Stimulated activated CD4-positive, alpha-beta T cell treated with anti-CD3 and anti-CD28 coated beads, Interleukin-15, amount 100 ng/mL, for 48 hours (primary cell): Measurements from ENCODE around the gene POU5F1.
A peak's percentile ranks its signal among the peaks of the same experiment; 100 is the strongest.
"Not testable (repeated sequence)": the region's sequence is repeated elsewhere in the genome, so short reads cannot be mapped to it uniquely, and the experiment has no call there.

ENCODE experiments used
- DNase-seq, 2 donors: peaks; one replicate each; pipeline ENCODE4 v3.0.0-alpha.2; 2020; ENCODE audit warnings: low read depth in 2 of 2

The POU5F1 gene

DNA sequence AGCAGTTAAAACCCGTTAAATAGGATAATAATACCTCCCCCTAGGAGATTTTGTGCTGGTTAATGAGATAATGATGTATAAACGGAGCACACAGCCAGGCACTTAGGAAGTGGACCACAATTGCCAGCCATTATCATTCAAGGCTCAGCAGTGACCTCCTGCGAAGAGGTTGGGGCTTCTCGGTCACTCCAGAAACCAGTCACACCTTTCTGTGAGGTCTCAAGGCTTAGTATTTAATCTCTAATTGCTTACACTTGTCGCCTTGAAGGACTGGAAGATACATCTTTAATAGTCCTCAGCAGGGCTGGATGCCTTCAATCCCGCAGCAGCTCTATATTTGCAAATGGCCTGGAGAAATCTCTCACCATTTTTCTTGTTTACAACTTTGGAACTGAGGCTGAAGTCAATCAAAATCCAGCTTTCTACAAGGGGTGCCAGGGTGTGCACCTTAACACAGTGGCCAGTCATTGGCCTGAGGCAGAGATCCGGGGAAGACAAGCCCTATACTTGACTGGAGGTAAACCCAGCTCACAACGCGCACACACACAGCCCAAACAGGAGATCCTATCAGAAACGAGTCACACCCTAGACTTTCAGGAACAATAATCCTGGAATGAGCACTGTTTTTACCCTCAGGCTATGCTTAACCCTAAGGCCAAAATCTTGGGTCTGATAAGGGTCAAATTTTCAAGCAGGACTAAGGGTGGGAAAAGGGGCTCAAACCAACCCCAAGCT lies 1.2 kb downstream of the POU5F1 start:
- DNase-seq, result no peak

DNA sequence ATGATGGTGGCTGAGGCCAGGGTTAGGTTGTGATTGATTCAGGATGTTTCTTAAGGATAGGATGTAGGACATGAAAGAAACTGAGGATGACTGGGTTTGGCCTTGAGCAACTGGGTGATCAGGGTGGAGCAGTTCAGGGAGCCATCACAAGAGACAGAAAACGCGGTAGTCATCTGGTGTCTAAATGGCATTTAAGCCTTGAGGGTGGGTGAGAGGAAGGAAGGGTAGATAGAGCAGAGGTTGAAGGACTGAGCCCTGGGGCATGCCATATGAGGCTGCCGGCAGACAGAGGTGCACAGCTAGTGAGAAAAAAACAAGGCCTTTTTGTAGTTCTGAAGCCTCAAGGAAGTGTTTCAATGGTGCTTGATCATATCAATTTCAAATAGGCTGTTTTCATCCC lies 1.9 kb downstream of the POU5F1 start:
- no peak for DNase-seq

DNA sequence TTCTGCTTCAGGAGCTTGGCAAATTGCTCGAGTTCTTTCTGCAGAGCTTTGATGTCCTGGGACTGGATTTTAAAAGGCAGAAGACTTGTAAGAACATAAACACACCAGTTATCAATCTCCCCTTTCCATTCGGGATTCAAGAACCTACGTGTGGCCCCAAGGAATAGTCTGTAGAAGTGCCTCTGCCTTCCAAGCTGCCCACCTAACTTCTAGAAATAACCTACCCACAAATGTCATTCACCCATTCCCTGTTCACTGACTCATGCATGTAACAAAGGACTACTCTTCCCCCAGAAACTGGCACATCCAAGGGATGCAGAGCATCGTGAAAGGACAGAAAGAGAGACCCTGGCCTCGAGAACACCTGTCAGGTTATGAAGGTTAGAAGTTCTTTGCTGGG lies 4.5 kb downstream of the POU5F1 start:
- no peak for DNase-seq

DNA sequence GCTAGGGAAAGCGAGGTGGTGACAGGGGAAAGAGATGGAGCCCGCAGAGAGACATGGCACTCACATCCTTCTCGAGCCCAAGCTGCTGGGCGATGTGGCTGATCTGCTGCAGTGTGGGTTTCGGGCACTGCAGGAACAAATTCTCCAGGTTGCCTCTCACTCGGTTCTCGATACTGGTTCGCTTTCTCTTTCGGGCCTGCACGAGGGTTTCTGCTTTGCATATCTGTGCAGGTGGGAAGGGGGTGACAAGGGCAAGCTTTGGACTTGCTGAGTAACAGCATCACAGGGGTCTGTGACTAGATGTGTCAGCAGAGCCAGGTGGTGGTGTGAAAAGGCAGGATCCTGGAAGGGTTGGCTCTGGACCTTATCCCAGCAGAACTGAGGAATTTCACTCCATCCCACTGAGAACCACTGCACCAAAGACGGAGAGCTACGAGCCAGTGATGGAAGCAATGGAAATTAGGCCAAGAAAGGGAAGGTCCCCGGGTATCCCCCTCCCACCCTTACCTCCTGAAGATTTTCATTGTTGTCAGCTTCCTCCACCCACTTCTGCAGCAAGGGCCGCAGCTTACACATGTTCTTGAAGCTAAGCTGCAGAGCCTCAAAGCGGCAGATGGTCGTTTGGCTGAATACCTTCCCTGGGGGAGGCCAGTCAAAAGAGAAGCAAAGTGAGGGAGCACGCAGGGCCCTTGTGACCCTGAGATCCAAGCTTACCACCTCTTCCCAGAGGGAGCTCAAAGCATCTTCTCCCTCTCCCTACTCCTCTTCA lies 5.2 kb downstream of the POU5F1 start:
- not testable (repeated sequence) for DNase-seq

DNA sequence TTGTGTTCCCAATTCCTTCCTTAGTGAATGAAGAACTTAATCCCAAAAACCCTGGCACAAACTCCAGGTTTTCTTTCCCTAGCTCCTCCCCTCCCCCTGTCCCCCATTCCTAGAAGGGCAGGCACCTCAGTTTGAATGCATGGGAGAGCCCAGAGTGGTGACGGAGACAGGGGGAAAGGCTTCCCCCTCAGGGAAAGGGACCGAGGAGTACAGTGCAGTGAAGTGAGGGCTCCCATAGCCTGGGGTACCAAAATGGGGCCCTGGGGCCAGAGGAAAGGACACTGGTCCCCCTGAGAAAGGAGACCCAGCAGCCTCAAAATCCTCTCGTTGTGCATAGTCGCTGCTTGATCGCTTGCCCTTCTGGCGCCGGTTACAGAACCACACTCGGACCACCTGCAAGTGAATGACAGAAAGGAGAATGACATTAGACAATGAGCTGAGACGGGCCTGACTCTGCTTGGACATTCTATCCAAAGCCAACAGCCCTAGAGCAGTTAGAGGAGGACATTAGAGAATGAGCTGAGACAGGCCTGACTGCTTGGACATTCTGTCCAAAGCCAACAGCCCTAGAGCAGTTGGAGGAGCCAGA lies 5.9 kb downstream of the POU5F1 start:
- not testable (repeated sequence) for DNase-seq

DNA sequence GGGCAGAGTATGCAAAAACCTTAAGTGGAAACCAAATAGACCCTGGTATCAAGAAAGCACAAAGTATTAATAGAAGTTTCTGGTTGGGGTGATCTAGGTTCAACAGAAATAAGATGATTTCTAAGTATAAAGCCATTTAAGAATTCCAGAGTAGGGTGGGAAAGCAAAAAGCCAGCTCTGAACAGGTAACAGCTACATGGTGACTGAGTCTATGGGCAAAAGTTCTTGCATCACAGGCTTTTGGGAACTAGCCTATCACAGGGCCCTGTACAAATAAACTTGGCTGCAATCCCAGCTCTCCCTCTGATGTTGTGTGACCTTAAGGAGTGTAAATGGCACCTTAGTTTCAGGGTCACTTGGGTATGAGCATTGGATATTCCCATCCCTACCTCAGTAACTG lies 6.6 kb downstream of the POU5F1 start:
- no peak for DNase-seq

DNA sequence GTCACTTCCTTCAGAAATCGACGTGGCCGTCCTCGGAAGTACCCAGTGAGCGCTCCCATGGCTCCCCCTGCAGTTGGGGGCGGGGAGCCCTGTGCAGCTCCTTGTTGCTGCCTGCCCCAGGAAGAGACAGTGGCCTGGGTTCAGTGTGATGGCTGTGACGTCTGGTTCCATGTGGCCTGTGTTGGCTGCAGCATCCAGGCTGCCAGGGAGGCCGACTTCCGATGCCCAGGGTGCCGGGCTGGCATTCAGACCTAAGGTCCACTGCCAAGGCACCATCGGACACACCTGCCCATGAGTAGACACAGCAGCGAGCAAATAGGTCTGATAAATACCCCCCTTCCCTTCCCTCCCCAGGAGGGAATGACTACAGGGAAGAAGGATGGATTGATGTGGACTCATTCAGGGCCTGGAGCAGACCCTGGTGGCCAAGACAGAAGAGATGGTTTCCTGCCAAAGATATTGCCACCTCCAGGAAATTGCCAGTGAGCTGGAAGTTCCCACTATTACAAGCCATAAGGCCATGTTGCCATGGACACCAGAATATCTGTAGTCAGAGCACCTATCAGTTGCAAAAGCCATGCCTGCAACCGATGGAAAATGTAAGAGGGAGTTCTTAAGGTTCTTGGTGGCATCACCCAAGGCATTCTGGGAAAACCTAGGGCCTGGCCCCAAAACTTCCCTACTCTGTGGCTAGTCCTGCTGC lies 7.9 kb downstream of the POU5F1 start:
- DNase-seq, result no peak

DNA sequence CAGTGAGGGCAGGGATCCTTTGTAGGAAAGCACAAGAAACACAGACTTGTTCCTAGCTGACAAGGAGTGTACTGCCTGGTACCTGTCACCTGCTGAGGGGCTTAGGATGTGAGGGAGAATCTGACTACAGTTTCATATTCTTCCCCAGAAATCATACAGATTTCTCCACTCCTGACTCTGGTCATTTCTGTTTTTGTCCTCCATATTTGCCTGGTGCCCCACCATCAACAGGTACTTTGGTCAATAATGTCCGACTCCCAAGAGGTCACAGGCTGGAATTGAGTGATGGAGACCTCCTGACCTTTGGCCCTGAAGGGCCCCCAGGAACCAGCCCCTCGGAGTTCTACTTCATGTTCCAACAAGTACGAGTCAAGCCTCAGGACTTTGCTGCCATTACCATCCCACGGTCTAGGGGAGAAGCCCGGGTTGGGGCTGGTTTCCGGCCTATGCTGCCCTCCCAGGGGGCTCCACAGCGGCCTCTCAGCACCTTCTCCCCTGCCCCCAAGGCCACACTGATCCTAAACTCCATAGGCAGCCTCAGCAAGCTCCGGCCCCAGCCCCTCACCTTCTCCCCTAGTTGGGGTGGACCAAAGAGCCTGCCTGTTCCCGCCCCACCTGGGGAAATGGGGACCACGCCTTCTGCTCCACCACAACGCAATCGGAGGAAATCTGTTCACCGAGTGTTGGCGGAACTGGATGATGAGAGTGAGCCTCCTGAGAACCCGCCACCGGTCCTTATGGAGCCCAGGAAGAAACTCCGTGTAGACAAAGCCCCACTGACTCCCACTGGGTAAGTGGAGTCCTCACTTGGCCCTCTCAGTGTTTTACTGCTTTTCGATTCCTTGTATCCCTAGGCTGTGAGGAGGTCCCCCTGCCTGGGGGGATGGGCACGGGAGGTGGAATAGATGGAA lies 9.0 kb downstream of the POU5F1 start:
- no peak for DNase-seq

DNA sequence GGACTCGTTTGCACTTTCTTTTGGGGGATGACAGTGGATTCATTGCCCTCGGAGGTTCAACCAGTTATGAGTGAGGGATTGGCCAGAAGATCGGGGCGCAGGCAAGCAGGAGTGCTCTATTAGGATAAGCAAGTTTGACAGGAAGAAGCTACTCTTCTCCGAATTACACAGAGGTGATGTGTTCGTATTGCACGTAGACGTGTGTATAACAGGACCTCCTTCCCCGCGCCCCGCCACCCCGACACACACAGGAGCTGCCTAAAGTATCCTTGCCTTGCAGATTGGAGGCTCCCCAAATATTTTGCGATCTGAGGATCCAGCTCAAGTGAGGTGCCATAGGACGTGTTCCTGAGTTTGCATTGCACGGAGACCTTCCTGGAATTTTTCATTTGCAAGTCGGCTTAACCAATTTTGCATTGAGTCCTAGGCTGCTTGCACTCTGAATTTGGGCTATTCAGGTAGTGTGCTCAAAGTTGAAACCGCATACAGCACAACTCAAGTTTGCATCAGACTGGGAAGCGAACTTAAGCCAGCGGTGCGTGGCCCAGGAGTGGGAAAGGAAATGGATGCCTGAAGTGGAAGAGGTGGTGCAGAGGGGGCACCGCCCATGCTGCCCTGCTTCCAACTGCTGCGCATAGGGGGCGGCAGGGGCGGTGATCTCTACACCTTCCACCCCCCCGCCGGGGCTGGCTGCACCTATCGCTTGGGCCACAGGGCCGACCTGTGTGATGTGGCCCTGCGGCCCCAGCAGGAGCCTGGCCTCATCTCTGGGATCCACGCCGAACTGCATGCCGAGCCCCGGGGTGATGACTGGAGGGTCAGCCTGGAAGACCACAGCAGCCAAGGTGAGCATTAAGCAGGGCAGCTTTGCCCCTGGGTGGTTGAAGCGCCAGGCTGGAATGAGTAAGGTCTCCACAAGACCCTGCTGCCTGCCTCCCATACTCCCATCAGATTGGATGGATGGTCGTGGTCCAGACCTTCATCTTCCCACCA lies 11.3 kb downstream of the POU5F1 start:
- DNase-seq, result peak in 1 of 2 donors; percentile 19

DNA sequence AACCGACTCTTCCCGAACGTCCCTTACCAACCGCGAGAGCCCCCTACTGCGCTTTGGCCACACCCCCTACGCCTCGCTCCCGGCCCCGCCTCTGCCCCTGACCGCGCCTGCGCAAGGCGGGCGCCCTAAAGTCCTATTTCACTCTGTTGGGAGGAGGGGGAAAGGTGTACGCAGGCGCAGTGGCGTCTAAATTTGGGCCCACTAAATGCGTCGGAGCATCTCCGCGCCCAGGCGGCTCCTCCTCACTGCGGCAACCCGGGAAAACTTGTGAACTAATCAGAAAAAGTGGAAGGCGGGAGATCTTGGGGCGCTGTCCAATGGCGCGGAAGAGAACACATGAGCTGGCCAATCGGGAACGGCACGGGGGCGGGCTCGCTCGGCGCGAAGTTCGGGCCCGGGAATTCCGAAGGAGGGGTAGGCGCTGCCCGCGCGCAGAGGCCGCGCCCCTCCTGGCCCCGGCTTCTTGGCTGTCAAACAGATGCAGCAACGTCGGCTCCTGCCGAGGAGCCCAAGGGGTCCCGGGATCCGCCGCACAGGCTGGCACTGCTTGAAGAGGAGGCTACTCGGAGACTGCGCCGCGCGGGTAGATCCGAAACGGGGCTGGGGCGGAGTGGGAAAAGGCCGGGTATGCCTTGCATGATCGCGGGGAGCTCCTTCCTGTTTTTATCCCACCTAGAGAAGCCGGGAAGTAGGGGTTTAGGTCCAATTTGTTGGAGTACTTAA lies 12.2 kb downstream of the POU5F1 start, which contains the start of gene TCF19:
Gene TCF19, plus strand, starts transcription at position 450 of the 723 bp plus-strand sequence. CDS start 881 bp downstream, outside the sequence.
- peak; percentile 98 to 99 for DNase-seq

DNA sequence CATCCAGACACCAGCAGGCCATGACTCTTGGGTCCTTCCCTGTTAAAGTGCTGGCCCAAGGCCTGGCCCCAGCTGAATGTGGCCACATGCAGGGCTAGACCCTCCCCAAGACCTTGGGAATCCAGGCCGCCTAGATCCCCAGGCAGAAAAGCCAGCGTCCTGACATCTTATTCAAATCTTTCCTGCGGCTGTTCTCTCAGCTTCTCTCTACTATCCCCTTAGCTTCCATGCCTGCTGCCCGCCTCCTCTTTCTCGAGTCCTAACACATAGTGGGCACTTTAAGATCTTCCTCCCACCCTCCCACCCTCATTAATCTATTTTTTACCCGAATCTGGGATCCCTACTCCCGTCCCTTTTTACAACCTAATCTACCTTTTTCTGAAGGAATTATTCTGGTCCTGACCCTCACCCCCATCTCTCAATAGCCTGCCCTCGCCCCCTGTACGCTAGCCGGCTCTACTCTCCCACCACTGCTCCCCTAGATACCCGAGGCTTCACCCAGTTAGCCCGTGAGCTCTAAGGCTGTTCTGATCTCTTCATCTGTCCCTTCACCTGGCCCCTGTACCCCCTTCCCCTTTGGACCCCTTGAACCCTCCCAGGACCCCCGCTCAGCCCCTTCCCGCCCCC lies 12.9 kb downstream of the POU5F1 start, which contains the start of gene CCHCR1:
Gene CCHCR1, minus strand, starts transcription at position 290 of the 627 bp plus-strand sequence. Its CDS starts 202 bp downstream, at position 88.
- no peak for DNase-seq

DNA sequence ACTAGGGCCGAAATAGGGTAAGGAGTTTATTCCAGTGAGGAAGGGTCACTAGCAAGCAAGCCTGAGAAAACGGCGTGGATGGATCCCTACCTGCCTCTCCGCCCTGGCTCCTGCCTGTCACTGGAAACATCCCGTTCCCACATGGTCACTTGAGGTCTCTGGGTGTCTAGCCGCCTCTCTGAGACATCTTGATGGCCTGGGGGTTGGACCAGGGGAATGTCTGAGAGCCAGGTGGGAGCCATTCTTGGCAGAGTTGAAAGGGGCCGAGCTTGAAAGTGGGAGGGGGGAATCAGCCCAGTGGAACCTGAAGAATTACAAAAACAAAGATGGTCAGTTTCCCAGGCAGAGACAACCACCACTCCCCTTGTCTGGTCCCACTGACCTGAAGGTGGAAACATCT lies 13.8 kb downstream of the POU5F1 start:
- DNase-seq, result no peak

DNA sequence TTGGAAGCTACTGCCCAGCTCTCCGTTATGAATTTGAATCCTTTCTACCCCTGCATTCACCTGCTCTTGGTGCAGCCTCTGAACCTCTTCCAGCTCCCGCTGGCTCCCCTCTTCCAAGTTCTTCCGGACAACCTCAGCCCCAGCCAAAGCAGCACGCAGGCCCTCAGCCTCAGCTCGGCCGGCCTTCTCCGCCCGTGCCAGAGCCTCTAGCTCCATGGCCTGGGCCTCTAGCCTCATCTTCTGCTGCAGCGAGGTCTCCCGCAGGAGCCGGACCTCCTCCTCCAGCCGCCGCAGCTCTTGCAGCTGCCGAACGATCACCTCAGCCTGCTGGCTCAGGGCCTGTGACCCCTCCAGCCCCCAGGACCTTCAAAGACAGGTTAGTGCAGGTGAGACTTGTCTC lies 16.0 kb downstream of the POU5F1 start:
- DNase-seq, result no peak

DNA sequence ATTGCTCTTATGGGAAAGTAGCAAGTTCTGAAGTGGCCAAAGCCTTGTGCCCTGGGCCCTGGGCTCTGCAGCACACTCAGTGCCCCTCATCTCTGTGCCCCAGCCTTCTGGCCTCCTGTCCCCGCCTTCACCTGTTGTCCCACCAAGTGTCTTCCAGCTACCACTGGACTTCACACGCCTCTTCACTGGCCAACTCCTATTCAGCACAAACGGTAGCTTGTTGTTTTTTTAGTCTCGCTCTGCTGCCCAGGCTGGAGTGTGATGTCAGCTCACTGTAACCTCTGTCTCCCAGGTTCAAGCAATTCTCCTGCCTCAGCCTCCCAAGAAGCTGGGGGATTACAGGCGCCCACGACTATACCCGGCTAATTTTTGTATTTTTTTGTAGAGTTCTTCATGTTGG lies 17.7 kb downstream of the POU5F1 start:
- DNase-seq, result no peak

DNA sequence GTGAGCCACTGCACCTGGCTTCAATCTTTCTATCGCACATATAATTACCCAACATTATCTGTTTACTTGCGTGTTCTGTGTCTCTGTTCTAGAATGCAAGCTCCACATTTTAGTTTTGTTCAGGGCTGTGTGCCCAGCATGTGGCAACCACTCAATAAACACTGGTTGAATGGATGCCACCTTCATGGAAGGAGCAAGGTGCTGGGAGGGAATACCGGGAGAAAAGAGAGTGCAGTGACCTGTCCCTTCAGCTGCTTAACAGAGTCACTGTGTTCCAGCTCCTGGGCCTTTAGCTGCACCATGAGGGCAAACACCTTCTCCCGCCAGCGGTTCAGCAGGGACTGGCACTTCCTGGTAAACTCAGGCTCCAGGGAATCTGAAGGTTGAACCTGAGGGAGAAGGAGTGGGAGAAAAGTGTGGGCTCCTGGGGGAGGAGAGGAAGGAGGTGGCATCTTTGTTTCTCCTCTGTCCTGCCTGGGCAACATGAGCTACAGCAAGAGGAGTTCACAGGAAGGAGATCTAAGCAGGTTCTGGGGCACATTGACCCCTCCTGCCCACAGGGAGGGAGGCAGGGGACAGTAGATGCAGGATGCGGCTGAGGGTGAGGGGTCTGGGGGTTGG lies 20.5 kb downstream of the POU5F1 start:
- DNase-seq, result no peak

DNA sequence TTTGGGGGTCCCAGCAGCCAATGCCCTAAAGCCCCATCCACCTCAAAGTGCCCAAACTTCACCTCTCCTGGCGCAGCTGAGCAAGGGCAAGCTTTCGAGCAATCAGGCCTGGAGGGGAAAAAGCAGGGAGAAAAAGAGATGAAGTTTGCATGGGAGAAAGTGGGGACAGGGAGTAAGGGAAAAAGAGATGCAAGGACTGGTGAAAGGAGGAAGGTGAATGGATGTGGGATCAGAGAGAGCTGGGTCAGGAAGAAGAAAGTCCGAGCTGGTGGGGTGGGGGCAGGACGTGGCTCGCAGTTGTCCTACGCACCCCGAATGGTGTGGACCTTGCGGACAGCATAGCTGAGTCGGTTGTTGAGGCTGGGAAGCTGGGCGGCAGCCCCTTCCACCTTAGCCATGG lies 25.1 kb downstream of the POU5F1 start:
- DNase-seq, result no peak

DNA sequence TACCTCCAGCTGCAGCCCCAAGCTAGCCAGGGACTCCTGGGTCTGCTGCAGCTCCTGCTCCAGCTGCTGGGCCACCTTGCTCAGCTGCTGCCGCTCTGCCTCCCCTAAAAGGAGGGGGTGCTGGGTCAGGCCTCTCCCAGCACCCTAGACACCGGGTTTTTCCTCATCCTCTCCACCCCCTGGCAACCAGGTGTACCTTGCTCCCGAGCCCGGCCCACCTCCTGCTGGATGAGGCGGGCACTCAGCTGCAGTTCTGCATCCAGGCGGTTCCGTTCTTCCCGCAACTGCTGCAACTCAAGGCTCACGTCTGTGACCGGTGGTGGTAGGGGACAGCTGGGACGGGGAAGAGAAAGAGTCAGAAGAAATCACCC lies 25.5 kb downstream of the POU5F1 start:
- no peak for DNase-seq

DNA sequence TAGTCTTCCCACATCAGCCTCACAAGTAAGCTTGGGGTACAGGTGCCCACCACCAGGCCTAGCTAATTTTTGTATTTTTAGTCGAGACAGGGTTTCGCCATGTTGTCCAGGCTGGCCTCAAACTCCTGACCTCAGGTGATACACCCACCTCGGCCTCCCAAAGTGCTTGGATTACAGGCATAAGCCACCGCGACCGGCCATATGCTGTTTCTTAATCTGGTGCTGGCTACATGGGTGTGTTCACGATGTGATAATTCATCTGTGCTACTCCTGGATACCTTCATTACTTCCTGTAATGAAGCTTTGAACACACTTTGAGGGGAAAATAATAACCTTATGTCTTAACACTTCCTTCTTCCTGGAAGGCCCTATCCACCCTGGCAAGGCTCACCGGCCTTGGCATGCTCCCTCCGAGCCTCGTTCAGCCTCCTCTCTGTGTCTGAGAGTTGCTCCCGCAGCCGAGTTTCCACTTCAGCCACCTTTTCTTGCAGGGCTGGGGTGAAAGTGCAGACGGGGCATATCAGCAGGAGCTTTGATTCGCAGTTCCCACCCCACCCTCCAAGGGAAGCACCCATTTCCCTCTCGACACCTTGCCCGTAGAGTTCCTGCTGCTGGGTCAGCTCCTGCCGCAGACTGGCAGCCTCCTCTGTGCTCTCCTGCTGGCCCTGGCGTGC lies 26.0 kb downstream of the POU5F1 start:
- no peak for DNase-seq
